ENCODE data around the gene DRAP1.
"Not testable (repeated sequence)": the region's sequence is repeated elsewhere in the genome, so short reads cannot be mapped to it uniquely, and the experiment has no call there.

The DRAP1 gene

GRCh38 chr11:65886826-65887722 lies 32.2 kb upstream of the DRAP1 start:
- DNase-seq: no peak

- no peak for DNase-seq
Measured at GRCh38 chr11:65887723-65888162, 31.5 kb upstream of the DRAP1 start.

- DNase-seq: peak; percentile 94
Measured at GRCh38 chr11:65888163-65888814, 30.9 kb upstream of the DRAP1 start, which contains the start of gene FIBP. FIBP (minus strand) TSS chr11:65888471; CDS start chr11:65888418, 53 bp downstream.

- peak; percentile 92 for DNase-seq
Measured at GRCh38 chr11:65890324-65891218, 28.7 kb upstream of the DRAP1 start, which contains the start of gene CCDC85B. CCDC85B (plus strand) TSS chr11:65890673; CDS start chr11:65890784, 111 bp downstream.

GRCh38 chr11:65891219-65892136 lies 27.7 kb upstream of the DRAP1 start:
- no peak for DNase-seq

- DNase-seq: not testable (repeated sequence)
Measured at GRCh38 chr11:65892137-65892540, 27.1 kb upstream of the DRAP1 start.

- no peak for DNase-seq
Measured at GRCh38 chr11:65892661-65893317, 26.4 kb upstream of the DRAP1 start.

GRCh38 chr11:65894034-65894591 lies 25.1 kb upstream of the DRAP1 start:
- no peak for DNase-seq

- DNase-seq: no peak
Measured at GRCh38 chr11:65895482-65895981, 23.7 kb upstream of the DRAP1 start.

GRCh38 chr11:65896034-65896999 lies 22.9 kb upstream of the DRAP1 start:
- DNase-seq: no peak

GRCh38 chr11:65897020-65897471 lies 22.2 kb upstream of the DRAP1 start:
- DNase-seq: no peak

- no peak for DNase-seq
Measured at GRCh38 chr11:65898656-65899355, 20.4 kb upstream of the DRAP1 start.

- no peak for DNase-seq
Measured at GRCh38 chr11:65899356-65900124, 19.7 kb upstream of the DRAP1 start.

- peak; percentile 69 for DNase-seq
Measured at GRCh38 chr11:65900125-65900898, 18.9 kb upstream of the DRAP1 start, which contains the start of gene FOSL1. FOSL1 (minus strand) TSS chr11:65900388; CDS start chr11:65900339, 49 bp downstream.

- DNase-seq: no peak
Measured at GRCh38 chr11:65900899-65901180, 18.4 kb upstream of the DRAP1 start.

- DNase-seq: no peak
Measured at GRCh38 chr11:65903068-65903481, 16.2 kb upstream of the DRAP1 start.

GRCh38 chr11:65903715-65904114 lies 15.5 kb upstream of the DRAP1 start:
- DNase-seq: no peak
